Endothelial cell of umbilical vein (primary cell): ENCODE data around the gene PPP1R9B. TPM values are rescaled to one million over a fixed set of nuclear protein-coding genes. Genes with fewer than 3 reads are reported as not detected.

Experiments
- BruUV-seq: library from RNA; stranded (reverse); fragments of 400-500 nt; replicated peaks from 2 replicates; lab custom pipeline; 2021; lab: Mats Ljungman, UMichigan
- CTCF ChIA-PET: fragments of 300-600, 350-600 bp; sonication (Branson Sonifier 250); formaldehyde crosslinking; loops from one replicate; lab custom pipeline; 2021; ENCODE audit warnings: antibody characterized with exemption, inconsistent platforms; lab: Charles Lee
- POLR2A ChIA-PET: fragments of 300-600, 350-600 bp; sonication (Branson Sonifier 250); formaldehyde crosslinking; loops from one replicate; lab custom pipeline; 2021; ENCODE audit warnings: antibody characterized with exemption, inconsistent platforms; lab: Charles Lee
- DNase-seq: peaks from one replicate; pipeline ENCODE4 v3.0.0-alpha.2; 2011; ENCODE audit warnings: low read depth, low spot score
- FAIRE-seq: peaks from 2 replicates; lab custom pipeline; 2011; peaks lifted over from hg19 to GRCh38; lab: Jason Lieb, UNC
- H2AFZ ChIP-seq: 2 replicates; pipeline ENCODE4 v1.6.0; 2012; ENCODE audit warnings: low read depth, low read length, control low read depth, inconsistent platforms
- H3K27ac ChIP-seq: 2 replicates; pipeline ENCODE4 v1.5.1; 2011; ENCODE audit warnings: low read depth, mild to moderate bottlenecking, control low read depth, low read length, moderate library complexity; ENCODE audit not compliant: insufficient read depth
- H3K27me3 ChIP-seq, 2 experiments: 2 replicates each; pipeline versions ENCODE4 v1.6.0 to v1.6.1; 2011; ENCODE audit warnings: low read length in 2 of 2, mixed read lengths in 1 of 2; ENCODE audit not compliant: control insufficient read depth in 2 of 2, insufficient read depth in 2 of 2
- H3K36me3 ChIP-seq, 2 experiments: 2 replicates in 1 of 2; 3 replicates in 1 of 2; pipeline ENCODE4 v1.5.1; 2011; ENCODE audit warnings: low read length in 2 of 2, mild to moderate bottlenecking in 1 of 2, moderate library complexity in 1 of 2; ENCODE audit not compliant: control insufficient read depth in 2 of 2, insufficient read depth in 2 of 2; ENCODE audit errors: extremely low read depth in 1 of 2
- H3K4me1 ChIP-seq: 3 replicates; pipeline ENCODE4 v1.5.1; 2011; ENCODE audit warnings: mild to moderate bottlenecking, low read length; ENCODE audit not compliant: control insufficient read depth, insufficient read depth; ENCODE audit errors: extremely low read depth
- H3K4me2 ChIP-seq: 2 replicates; pipeline ENCODE4 v1.6.1; 2011; ENCODE audit warnings: low read length, control low read depth, mixed read lengths; ENCODE audit not compliant: insufficient read depth
- H3K4me3 ChIP-seq, 3 experiments: fragments of 200-600 bp in 1 of 3; sonication (generic), shearing (Covaris generic) in 1 of 3; replicated peaks in 1 of 3; 2 replicates each; pipeline ENCODE4 v1.5.1; 2011 to 2016; ENCODE audit warnings: control low read depth in 3 of 3, low read length in 3 of 3, mild to moderate bottlenecking in 2 of 3, inconsistent platforms in 1 of 3, low read depth in 1 of 3, moderate library complexity in 1 of 3; ENCODE audit not compliant: insufficient read depth in 1 of 3
- H3K79me2 ChIP-seq: 2 replicates; pipeline ENCODE4 v1.6.0; 2012; ENCODE audit warnings: low read length, inconsistent platforms; ENCODE audit not compliant: control insufficient read depth, insufficient read depth
- H3K9ac ChIP-seq: replicated peaks from 2 replicates; pipeline ENCODE3; 2011; ENCODE audit warnings: low read length, control low read depth; ENCODE audit not compliant: insufficient read depth; ENCODE audit errors: extremely low read depth
- H3K9me1 ChIP-seq: replicated peaks from 3 replicates; pipeline ENCODE4 v1.6.0; 2011; ENCODE audit warnings: mild to moderate bottlenecking, low read length; ENCODE audit not compliant: control insufficient read depth, insufficient read depth; ENCODE audit errors: extremely low read depth
- H3K9me3 ChIP-seq: replicated peaks from 2 replicates; pipeline ENCODE4 v1.5.1; 2012; ENCODE audit warnings: low read length, inconsistent platforms; ENCODE audit not compliant: control insufficient read depth, insufficient read depth
- H4K20me1 ChIP-seq: replicated peaks from 2 replicates; pipeline ENCODE3; 2011; ENCODE audit warnings: mild to moderate bottlenecking, low read length; ENCODE audit not compliant: control insufficient read depth, insufficient read depth; ENCODE audit errors: extremely low read depth
- CTCF ChIP-seq, 2 donors: IDR thresholded peaks; 1 replicate in 1 of 2; 2 replicates in 1 of 2; pipeline ENCODE4 v1.5.1; 2011; ENCODE audit warnings: low read length in 2 of 2, mild to moderate bottlenecking in 2 of 2, moderate library complexity in 2 of 2, control low read depth in 1 of 2, inconsistent platforms in 1 of 2, low read depth in 1 of 2; ENCODE audit not compliant: insufficient read depth in 1 of 2; ENCODE audit errors: extremely low read depth in 1 of 2
- EZH2 ChIP-seq: IDR thresholded peaks from 2 replicates; pipeline ENCODE4 v1.6.1; 2012; ENCODE audit warnings: borderline replicate concordance, low read depth, mild to moderate bottlenecking, moderate library complexity, low read length, inconsistent platforms; ENCODE audit not compliant: severe bottlenecking
- FOS ChIP-seq: IDR thresholded peaks from 2 replicates; pipeline ENCODE4 v1.6.1; 2011; ENCODE audit warnings: mild to moderate bottlenecking, low read length, moderate library complexity, borderline replicate concordance; ENCODE audit not compliant: insufficient read depth
- GATA2 ChIP-seq: IDR thresholded peaks from 2 replicates; pipeline ENCODE4 v1.7.0; 2011; ENCODE audit warnings: low read depth, mild to moderate bottlenecking, moderate library complexity, mixed read lengths, low read length; ENCODE audit not compliant: insufficient read length, insufficient read depth
- JUN ChIP-seq: IDR thresholded peaks from 2 replicates; pipeline ENCODE4 v1.6.1; 2011; ENCODE audit warnings: borderline replicate concordance, low read depth; ENCODE audit not compliant: insufficient read length, insufficient read depth
- MAX ChIP-seq: IDR thresholded peaks from 2 replicates; pipeline ENCODE4 v1.6.1; 2011; ENCODE audit not compliant: insufficient read depth, insufficient read length
- MYC ChIP-seq: IDR thresholded peaks from one replicate; pipeline ENCODE4 v1.6.1; 2011; ENCODE audit warnings: mild to moderate bottlenecking, low read depth, low read length
- POLR2A ChIP-seq: IDR thresholded peaks from 2 replicates; pipeline ENCODE4 v1.6.1; 2012; ENCODE audit warnings: low read depth, mild to moderate bottlenecking, control low read depth, low read length
- POLR2AphosphoS5 ChIP-seq: IDR thresholded peaks from 2 replicates; pipeline ENCODE4 v1.6.1; 2012; ENCODE audit warnings: low read depth, mild to moderate bottlenecking, control low read depth, low read length, moderate library complexity; ENCODE audit not compliant: insufficient read depth
- dilution Hi-C: fragments of 300-500 bp; cut with MboI; formaldehyde crosslinking; loops from one replicate; pipeline ENCODE4 v1.15.0; 2019; ENCODE audit warnings: low sequenced_read_pairs; ENCODE audit not compliant: extremely low pct_ligation_motif_present
- intact Hi-C: fragments of 100-400 bp; cut with micrococcal nuclease; formaldehyde crosslinking; loops from one replicate; pipeline ENCODE4 v1.10.0; 2022
- polyA plus RNA-seq, 4 experiments: library from polyadenylated mRNA; depleted of rRNA in 3 of 4; stranded (reverse) in 3 of 4; unstranded in 1 of 4; fragments of >200 nt; gene quantifications; 2 replicates each; pipeline versions ENCODE4 v1.2.1 to v1.2.3, GENCODE V29; 2011 to 2012; ENCODE audit warnings: missing spikeins in 1 of 4
- total RNA-seq: library from RNA; stranded (reverse); gene quantifications from 2 replicates; pipeline ENCODE4 v1.2.3, GENCODE V29; 2021

Gene PPP1R9B
- total and polyA plus RNA-seq, 2 donors (not counting 3 experiments of a cell fraction or from before 2014, with no cell fraction given) = 20.1 to 60.2 TPM

DNA sequence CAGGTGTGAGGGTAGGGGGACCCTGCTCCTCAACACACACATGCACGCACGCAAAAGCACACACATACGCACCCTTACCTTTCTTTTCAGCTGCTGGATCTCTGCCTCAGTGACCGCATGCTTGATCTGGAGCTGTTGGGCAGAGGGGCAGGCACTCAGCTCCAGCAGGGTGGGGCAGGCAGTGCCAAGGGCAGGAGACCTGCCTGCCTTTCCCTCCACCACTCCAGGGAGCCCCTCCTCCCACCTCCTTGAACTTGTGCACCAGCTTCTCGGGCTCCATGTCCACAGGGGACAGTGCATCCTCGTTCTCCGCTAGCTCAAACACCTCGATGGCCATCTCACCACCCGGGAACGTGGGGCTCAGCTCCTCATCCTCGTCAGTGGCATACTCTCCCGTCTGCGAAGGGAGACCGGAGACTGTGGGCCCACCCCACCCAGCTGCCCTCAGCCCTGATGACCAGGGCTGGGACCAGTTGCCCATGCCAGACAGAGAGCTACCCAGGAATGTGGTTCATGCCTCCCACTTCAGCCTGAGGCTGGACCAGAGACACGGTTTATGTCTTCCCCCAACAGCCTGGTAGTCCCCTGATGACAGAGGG lies 11.2 kb downstream of the PPP1R9B start:
- TF ChIP-seq FOS (no peak), JUN (no peak), GATA2 (no peak), EZH2 (no peak), MYC (no peak), POLR2AphosphoS5 (no peak), CTCF (IDR thresholded peaks at IDR 0.05; ENCODE audit: extremely low read depth in 1 of 2, insufficient read depth in 1 of 2, low read depth in 1 of 2, low read length in 2 of 2) (no peak), MAX (no peak), POLR2A (no peak)
- Histone ChIP-seq H3K4me1 (peaks cover 32% of the 10 kb centered on the region), H3K27ac (no peak overlapping the region), H2AFZ (no peak overlapping the region), H3K4me3 (no peak overlapping the region), H3K9me1 (no peaks in the 10 kb centered on the region), H3K79me2 (peaks cover 20% of the 10 kb centered on the region), H3K27me3 (no peaks in the 10 kb centered on the region), H3K4me2 (no peak overlapping the region), H3K9ac (no peak overlapping the region), H4K20me1 (no peaks in the 10 kb centered on the region), H3K36me3 (peaks cover 22 to 76% of the 10 kb centered on the region in 2 experiments), H3K9me3 (no peaks in the 10 kb centered on the region)
- no peak for DNase-seq
- ChIA-PET CTCF (interaction anchor here (1.4 to 4.4 kb wide), 10 partner anchors 9 to 59 kb away, joined by 5 to 37 read pairs (median 15); partner anchors contain the start of genes PPP1R9B and SAMD14), POLR2A (no interaction called here)
- dilution Hi-C loops = no loop called here
- no TSS peak for BruUV-seq
- intact Hi-C loops = no loop called here
- FAIRE-seq = no peak
